GM18517 (cell line): ENCODE data around the gene SMC2.

Experiments
- ATAC-seq: cut with Tn5 transposase; IDR thresholded peaks from one replicate; pipeline ENCODE4 v1.9.1; 2021; ENCODE audit warnings: mild to moderate bottlenecking, moderate library complexity; ENCODE audit not compliant: unreplicated experiment

Gene SMC2

DNA sequence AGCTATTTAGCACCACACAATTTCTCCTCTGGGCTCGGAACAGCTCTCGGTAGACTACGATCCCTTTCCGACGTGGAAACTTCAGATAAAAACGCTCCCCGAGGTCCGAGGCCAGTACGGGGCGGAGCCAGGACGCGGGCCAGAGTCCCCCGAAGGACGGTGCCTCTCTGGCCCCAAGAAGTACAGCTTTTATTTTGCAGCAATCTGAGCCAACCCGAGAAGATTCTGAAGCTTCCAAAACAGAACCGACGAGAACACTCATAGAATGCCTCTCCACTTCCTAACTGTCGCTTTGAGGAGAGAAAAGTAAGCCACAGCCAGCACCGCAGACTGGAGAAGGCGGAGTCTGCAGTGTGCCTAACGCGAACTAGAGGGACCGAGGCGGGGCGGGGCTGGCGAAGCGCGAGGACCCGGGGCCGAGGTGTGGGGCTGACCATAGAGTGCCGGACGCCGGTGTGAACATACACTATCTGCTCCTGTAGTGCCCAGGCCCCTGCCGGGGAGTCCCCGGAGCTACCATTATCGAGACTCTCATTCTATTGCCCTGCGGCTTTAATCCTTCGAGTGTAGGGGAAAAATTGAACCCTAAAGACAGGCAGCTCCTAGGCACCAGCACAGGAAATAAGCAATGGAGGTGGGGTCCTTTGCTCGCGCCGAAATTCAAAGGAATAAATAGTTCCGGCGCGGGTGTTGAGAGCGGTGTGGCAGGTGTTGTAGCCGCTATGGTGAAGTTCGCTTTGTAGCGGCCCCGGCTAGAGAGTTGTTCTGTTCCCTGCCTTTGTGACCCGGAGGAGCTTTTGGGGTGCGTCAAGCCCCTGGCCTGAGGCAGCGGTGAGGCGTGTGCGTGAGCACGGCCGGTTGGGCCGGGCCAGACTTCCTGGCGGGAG lies at the start of gene SMC2:
Gene SMC2, plus strand, starts transcription at position 663 of the 887 bp plus-strand sequence. CDS start 1,076 bp downstream, outside the sequence.
- peak; percentile 87 for ATAC-seq

DNA sequence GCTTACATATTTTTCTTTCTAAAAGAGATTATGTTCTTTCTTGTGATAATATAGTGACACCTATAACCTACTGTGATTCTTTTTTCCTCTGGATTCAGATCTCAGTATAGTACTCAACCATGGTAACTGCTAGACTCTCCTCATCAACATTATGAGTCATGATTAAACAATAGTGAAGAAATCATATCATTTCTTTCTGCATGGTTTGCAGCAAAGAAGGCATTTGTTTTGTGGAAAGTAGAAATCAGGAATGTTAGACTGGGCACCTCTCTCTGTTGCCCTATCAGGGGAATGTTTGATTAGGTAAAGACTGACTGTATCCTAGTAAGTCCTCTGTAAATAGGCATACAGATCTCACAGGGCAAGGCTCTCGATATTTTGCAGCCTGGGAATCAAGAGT lies 25.6 kb upstream of the SMC2 start:
- no peak for ATAC-seq

DNA sequence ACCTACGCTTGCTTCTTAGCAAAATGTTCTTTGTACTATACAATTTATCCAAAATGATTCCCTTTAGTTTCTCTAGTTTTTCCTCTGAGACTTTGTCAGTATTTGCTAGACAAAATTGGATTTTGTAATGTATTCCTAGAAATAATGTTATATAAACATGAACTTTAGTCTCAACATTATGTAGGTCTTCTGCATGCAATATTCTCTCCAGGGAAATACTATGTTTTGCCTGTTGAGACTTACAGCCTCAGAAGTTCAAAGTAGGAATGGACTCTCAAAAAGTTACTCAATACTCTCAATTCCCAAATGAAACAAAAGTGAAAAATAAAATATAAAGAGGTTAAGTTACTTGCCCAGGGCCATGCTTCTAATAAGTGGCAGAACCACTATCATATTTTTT lies 24.8 kb upstream of the SMC2 start:
- no peak for ATAC-seq

DNA sequence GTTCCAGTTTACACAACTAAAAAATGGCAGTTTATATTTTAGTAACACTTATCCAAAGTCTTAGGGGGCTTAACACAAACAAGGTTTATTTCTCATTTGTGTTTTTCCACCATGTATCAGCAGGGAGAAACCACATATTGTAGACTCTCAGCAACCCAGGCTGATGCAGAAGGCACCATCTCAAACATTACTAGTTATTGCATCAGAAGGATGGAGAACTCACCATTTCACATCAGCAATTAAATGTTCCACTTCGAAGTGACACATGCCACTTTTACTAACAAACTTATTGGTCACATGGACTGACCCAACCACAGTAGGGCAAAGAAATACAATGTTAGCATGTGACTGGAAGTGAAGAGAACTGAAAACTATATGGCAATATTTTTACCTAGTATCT lies 22.5 kb upstream of the SMC2 start:
- ATAC-seq = no peak

DNA sequence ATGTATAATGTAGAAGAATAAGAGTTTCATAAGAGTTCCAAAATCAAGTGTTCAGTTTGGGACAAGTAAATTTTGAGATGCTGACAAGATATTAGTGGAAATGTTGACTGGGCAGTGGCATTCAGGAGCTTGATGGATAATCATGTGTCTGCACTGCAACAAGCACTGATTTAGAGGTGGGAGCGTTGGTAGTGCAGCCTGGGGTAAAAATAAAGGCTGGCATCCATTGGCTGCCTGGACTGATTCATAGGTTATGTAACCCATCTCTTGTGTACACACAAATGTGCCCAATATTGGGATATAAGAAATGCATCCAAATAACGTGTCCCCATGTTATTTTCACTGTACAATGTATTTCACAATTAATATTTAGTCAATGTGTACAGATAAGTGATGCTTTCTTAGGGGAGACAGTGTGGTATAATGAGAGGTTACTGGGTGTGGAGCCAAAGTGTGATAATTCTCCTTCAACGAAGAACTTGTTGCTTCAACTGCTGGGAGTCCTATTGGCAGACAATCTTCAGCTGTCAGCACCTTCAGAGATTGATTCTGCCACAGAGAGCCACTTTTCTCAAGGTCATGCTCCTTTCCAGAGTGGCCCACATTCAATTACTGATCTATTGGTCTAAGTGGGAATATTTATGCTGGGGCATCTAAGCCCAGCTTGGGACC lies 20.9 kb upstream of the SMC2 start:
- ATAC-seq = no peak

DNA sequence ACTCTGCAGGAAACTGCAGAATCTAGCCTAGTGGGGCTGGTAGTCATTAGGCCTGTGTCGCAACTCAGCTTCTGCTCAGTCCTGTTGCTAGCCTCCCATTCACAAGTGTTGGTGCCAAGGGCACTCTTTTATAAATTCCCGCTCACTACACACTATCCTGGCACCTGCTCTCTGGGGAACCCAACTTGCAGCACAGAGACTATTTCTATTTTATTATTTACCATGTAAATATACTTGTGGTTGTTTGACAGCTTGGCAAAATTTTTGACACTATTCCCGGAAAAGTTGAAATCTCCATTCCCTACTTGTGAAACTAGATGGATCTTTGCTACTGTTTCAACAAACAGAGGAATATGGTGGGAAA lies 20.4 kb upstream of the SMC2 start:
- ATAC-seq = no peak

DNA sequence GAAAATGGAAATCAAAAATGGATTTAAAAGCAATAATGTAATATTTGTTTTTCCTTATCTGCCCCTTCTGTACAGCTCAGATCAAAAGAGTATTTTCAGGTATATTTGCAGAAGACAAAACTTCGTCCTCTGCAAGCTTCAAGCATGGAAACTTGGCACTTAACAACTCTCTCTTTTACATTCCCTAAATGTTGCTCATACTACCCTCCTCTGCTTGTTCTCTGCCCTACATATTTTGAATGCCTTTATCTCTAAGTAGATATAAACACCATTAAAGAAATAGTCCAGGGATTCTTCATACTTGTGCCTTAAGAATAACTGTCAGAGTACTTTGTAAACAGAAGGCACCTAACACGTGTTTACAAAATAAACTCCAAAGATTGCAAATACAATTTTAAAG lies 19.2 kb upstream of the SMC2 start:
- ATAC-seq = no peak

DNA sequence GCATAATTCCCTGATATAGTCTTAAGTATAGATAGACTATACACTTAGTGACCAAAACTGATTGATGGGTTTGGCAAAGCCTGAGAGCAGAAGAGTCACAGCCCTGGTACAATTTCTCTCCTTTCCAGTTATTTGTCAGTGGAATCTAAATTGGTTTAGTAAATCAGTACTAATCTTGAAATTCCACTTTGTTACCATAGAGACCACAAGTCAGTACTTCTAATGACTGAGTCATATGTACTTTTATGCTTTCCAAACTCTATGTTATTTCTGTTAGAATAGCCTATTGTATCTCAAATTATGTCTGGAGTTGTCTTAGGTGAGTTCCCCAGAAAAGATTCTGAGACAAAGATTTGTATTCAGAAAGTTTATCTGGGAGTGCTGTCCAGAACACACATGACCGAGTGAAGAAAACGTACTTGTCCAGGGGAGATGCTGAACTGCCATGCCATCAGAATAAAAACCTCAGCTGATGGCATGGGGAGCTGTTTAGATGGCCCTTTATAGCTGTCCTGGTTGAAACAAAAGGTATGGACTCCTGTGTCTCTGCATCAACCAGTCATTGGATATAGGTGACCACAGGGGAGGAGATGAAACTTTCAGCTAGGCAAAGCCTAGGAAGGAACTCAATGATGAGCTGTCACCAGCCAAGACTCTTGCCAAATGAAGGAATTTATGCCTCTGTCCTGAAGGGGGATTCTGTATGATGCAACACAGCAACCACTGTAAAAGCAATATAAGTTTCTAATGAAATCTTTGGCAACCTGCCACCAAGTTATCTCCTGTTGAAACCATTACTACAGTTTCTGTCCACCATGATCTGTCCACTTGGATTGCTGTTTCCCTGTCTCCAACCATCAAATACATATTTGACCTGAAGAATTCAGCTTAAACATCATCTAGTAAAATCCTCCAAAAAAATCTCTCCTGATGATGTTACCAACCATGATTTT lies 18.0 kb upstream of the SMC2 start:
- no peak for ATAC-seq

DNA sequence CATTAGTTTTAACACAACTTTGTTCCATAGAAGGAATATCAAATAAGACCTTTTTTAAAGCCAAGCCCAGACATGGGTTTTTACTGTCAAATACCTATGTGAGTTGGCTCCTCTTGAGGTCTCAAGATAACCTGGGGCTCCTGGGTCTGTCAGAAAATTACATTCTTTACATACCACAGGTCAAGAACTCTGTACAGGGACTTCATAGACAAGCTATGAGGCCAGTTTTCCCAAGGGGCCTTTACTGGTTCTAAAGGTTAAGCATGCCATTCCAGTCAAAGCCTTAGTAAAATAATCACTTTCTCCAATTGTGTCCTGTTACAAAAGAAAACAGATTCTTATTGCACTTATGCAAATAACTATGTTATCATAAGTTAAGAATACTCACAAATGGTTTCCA lies 15.5 kb upstream of the SMC2 start:
- ATAC-seq = no peak

DNA sequence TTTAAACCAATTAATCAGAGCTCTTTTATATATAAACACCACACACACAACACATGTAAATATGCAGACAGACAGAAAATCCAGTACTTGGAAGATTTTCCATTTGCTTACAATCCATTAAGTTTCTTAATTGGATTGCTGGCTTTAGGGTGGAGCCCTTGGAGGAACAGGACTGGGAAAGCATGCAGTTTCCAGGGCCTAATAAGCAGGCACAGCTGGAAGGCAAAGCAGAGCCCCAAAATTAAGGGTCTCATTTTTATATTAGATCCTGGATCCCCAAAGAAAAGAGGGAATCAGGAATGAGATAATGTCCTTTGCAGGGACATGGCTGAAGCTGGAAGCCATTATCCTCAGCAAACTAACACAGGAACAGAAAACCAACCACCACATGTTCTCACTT lies 13.1 kb upstream of the SMC2 start:
- ATAC-seq = no peak

DNA sequence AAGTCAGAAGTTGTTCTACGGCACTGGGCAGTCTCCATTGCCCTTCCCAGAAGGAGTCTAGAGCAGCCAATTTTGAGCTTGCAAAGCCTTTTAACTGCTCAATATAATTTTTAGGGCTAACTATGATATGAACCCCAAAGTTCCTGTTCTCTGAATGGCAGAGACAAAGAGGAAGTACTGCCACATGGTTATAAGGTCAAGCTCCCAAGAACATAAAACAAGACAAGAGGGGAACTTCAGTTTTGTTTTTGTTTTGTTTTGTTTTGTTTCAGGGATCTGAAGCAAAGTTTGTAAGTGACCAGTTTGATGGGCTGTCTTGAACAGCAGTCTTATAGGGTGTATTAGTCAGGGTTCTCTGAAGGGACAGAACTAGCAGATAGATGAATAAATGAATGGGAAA lies 11.9 kb upstream of the SMC2 start:
- no peak for ATAC-seq

DNA sequence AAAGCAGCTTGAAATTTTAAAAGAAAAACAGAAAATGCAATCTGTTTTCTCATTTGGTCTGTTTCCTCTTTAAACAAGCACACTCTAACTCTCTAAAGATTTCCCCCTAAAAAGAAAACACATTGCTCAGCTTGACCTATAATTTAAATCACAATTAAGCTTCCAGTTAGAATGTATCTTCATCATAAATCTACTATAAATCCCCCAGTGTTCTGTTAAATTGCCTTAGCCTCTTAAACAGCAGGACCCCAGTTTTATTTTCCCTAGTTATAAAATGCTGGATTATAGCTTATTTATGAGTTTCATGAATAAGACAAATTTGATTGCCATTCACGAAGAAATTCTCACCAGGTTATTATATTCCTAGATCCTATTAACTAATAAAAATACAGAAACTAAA lies 8.6 kb upstream of the SMC2 start:
- ATAC-seq = no peak

DNA sequence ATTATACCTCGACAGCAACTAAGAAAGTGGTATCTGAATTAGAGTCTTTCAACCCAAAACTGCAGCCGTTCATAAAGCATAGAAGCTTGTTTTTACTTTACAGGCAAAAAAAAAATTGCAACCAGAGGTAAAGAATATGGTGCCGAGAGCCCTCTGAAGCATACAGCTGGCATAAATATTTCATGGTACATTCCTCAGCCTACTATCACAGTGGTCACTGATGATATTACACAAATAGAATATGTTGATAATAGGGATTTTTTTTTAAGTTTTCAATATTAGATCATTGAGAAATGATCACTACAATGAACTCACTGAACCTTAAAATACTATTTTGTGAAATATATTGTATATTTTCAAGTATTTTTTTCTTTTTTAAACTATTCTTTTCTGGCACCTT lies 6.2 kb upstream of the SMC2 start:
- ATAC-seq = no peak

DNA sequence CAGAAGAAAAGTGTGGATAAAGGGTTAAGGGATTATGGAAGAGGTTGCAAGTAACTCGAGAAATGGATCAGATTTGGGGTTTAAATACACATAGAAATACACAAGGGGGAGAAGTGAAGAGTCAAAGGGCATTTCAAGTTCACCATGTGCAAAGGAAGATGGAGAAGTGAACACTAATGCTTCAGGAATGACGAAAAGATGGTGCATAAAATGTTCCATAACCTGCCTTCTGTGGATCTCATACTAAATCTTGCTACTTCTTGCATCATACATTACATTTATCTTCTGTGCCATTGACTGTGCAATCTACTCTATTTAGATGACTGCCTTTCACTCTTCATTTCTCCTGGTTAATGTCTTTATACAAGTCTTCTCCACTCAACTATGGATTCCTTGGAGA lies 5.7 kb upstream of the SMC2 start:
- ATAC-seq = no peak

DNA sequence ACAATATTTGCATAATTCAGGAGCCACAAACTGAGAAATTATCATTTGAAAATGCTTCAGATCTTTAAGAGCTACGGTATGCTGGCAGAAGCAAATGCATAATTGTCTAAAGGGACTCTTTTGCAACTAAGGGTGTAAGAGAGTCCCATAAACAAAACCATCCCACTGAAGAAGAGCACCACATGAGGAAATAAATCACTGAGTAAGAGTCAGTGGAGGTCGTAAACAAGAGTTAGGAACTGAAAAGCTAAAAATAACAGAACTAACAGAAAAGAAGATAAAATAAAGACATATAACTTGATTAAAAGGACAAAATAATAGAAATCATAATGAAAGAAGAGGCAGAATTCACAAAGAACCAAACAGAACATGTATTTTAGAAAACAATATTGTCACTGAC lies 3.5 kb upstream of the SMC2 start:
- ATAC-seq = no peak

DNA sequence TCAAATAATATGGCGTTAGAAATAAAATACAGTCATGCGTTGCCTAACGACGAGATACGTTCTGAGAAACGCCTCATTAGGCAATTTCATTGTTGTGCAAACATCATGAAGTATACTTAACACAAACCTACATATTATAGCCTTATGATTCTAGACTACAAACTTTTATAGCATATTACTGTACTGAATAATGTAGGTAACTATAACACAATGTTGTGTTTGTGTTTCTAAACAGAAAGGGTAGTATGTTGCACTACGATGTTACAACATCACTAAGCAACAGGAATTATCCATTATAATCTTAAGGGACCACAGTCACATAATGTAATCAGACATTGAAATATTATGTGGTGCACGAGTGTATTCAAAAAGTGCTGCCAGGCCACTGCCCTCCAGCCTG lies 3.0 kb upstream of the SMC2 start:
- no peak for ATAC-seq

DNA sequence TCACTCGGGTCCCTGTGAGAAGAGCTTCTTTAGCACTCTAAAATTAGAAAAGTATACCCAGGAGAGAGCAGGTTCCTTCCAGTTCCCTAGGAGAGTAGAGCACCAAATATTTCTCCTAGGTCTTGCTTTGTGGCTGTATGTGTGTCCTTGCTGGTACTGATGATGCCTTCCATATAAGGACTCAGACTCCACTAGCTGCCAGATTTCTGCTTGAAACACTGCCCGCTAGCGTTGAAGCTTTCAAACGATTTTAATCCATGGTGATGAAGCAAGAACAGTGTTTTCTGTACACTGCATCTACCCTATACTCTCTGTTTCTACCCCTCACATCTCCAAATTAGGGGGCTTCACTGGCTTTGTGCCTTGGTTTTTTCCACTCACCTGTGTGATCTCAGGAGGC lies 2.4 kb upstream of the SMC2 start:
- peak; percentile 30 for ATAC-seq

DNA sequence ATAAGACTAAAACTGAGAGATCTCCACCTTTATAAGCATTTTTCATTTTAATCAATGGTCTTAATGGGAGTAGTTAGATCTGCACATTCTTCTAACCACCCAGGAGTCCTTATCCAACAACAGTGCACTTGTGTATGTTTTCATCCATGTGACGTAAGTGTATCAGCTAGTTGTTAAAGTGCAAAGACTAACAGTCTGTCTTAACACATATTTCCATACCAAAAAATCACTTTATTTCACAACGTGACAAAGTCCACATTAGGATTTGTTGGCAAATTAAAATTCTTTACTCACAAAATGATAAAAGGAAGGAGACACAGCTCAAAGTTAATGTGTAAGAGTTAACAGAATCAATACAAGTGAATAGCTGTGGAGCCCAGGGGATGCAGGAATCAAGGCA lies 1.9 kb upstream of the SMC2 start:
- ATAC-seq = no peak

DNA sequence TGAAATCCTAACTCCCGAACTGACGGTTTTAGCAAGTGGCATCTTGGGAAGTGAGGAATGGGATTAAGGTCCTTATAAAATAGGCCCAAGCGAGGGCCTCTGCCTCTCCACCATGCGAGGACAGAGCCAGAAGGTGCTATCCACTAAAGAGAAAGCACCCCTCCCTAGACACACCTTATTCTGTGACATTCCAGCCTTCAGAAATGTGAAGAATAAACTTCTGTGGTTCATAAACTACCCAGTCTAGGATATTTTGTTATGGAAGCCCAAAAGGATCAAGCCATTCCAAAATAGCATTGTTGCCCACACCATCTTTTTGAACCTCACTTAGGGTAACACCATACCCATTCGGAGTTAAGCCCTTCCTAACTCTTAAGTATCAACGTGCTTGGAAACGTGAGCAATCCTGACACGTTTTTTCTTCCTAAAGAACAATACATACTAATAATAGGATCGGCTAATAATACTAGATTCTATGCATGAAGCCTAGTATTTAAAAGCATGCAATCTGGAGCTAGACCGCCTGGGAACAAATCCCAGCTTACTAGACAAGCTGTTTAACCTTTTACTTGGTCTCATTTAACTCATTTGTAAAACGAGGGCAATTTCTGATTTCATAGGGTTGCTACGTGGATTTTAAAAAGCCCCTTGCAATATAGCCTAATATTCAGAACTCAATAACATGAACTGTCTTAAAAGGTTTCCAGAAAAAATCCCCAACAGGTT lies 1.1 kb upstream of the SMC2 start:
- ATAC-seq = no peak

DNA sequence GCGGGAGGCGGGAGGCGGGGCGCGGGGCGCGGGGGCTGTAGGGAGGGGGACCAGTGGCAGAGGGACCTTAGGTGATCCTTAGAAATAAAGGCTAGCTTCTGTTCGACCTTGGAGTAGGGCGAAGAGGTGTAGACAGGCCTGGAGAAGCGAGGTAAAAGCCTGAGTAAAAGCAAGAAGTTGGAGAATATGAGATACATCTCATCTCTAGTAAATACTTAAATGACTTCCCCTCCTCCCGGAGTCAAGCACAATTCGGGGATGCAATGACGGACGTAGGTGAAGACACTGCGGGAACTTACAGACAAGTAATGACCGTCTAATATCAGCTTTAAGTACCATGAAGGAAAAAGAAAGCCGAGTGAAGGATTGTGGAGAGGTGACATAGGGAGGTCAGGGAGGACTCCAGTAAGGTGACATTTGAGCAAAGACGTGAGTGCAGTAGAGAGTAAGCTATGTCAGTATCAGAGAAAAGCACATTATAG lies 466 bp downstream of the SMC2 start:
- ATAC-seq = peak; percentile 8

DNA sequence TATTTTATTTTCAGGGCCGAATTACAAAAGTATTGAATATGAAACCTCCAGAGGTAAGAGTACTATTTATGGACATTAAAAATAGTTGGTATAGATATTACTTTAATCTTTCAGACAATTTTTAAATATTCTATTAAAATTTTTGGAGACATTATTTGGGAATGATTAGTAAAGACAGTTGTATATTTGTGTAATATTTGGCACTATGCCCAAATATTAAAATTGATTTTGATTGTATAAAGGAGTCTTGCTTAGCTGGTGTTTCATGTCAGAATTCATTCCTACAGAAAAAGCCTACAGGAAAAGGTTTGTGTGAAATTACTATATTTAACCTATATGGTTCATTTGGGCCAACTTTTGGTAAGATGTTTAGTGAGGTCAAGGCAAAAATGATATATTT lies 5.5 kb downstream of the SMC2 start:
- no peak for ATAC-seq
